GM21367 (cell line): ENCODE data around the gene FHL3.
"Not testable (repeated sequence)": the region's sequence is repeated elsewhere in the genome, so short reads cannot be mapped to it uniquely, and the experiment has no call there.

Experiments used
- ATAC-seq: cut with Tn5 transposase; IDR thresholded peaks from one replicate; pipeline ENCODE4 v1.9.1; 2021; ENCODE audit not compliant: unreplicated experiment

FHL3 gene

GRCh38 chr1:37995751-37996345, 9.5 kb downstream of the FHL3 start:
- ATAC-seq = no peak

- no peak for ATAC-seq
These were observed 10.3 kb downstream of the FHL3 start for GRCh38 chr1:37994886-37995566.

GRCh38 chr1:37989361-37989930, 15.9 kb downstream of the FHL3 start:
- peak; percentile 37 for ATAC-seq

GRCh38 chr1:37987679-37988078, 17.6 kb downstream of the FHL3 start:
- no peak for ATAC-seq

- no peak for ATAC-seq
These were observed 21.8 kb downstream of the FHL3 start for GRCh38 chr1:37983546-37983945.

GRCh38 chr1:37978541-37978940, 26.8 kb downstream of the FHL3 start:
- ATAC-seq = no peak

- ATAC-seq = not testable (repeated sequence)
These were observed 30.2 kb downstream of the FHL3 start for GRCh38 chr1:37975083-37975482.

GRCh38 chr1:37974567-37974966, 30.7 kb downstream of the FHL3 start:
- no peak for ATAC-seq

GRCh38 chr1:37973684-37974083, 31.6 kb downstream of the FHL3 start:
- not testable (repeated sequence) for ATAC-seq

- ATAC-seq = no peak
These were observed 40.0 kb downstream of the FHL3 start for GRCh38 chr1:37965301-37965700.

GRCh38 chr1:37964106-37964505, 41.2 kb downstream of the FHL3 start:
- not testable (repeated sequence) for ATAC-seq

- no peak for ATAC-seq
These were observed 46.6 kb downstream of the FHL3 start for GRCh38 chr1:37958690-37959089.

- no peak for ATAC-seq
These were observed 49.6 kb downstream of the FHL3 start for GRCh38 chr1:37955685-37956084.

- no peak for ATAC-seq
These were observed 50.9 kb downstream of the FHL3 start for GRCh38 chr1:37954316-37954971.

- no peak for ATAC-seq
These were observed 52.6 kb downstream of the FHL3 start for GRCh38 chr1:37952738-37953137.

GRCh38 chr1:37951783-37952624, 53.3 kb downstream of the FHL3 start:
- ATAC-seq = no peak

GRCh38 chr1:37951041-37951782, 54.1 kb downstream of the FHL3 start:
- no peak for ATAC-seq

- no peak for ATAC-seq
These were observed 55.7 kb downstream of the FHL3 start for GRCh38 chr1:37949524-37950152.

- ATAC-seq = no peak
These were observed 56.5 kb downstream of the FHL3 start for GRCh38 chr1:37948841-37949240.

GRCh38 chr1:37948166-37948565, 57.1 kb downstream of the FHL3 start:
- no peak for ATAC-seq
